ENCODE results near the gene CRYBG3.
"Not testable (repeated sequence)": the region's sequence is repeated elsewhere in the genome, so short reads cannot be mapped to it uniquely, and the experiment has no call there.

CRYBG3 gene

GRCh38 chr3:97901313-97902248 lies 79.8 kb downstream of the CRYBG3 start:
- no peak for DNase-seq

- DNase-seq: not testable (repeated sequence)
These were observed 88.0 kb downstream of the CRYBG3 start for GRCh38 chr3:97909830-97910229.

GRCh38 chr3:97910236-97910831 lies 88.5 kb downstream of the CRYBG3 start:
- DNase-seq: peak; percentile 36

- DNase-seq: peak; percentile 51
These were observed 89.1 kb downstream of the CRYBG3 start for GRCh38 chr3:97910931-97911351.

GRCh38 chr3:97911459-97911858 lies 89.6 kb downstream of the CRYBG3 start:
- no peak for DNase-seq

GRCh38 chr3:97914388-97914787 lies 92.6 kb downstream of the CRYBG3 start:
- no peak for DNase-seq

- no peak for DNase-seq
These were observed 94.8 kb downstream of the CRYBG3 start for GRCh38 chr3:97916576-97916975.

- DNase-seq: no peak
These were observed 96.2 kb downstream of the CRYBG3 start for GRCh38 chr3:97917813-97918536.

- no peak for DNase-seq
These were observed 105.9 kb downstream of the CRYBG3 start for GRCh38 chr3:97927704-97928103.

GRCh38 chr3:97928986-97929385 lies 107.2 kb downstream of the CRYBG3 start:
- DNase-seq: no peak

GRCh38 chr3:97930018-97930417 lies 108.2 kb downstream of the CRYBG3 start:
- no peak for DNase-seq

GRCh38 chr3:97931218-97931617 lies 109.4 kb downstream of the CRYBG3 start:
- no peak for DNase-seq

GRCh38 chr3:97932387-97932801 lies 110.6 kb downstream of the CRYBG3 start:
- no peak for DNase-seq

GRCh38 chr3:97934980-97935695 lies 113.3 kb downstream of the CRYBG3 start:
- no peak for DNase-seq

- no peak for DNase-seq
These were observed 114.0 kb downstream of the CRYBG3 start for GRCh38 chr3:97935842-97936241.

GRCh38 chr3:97937205-97937604 lies 115.4 kb downstream of the CRYBG3 start:
- DNase-seq: no peak

- DNase-seq: no peak
These were observed 116.6 kb downstream of the CRYBG3 start for GRCh38 chr3:97938444-97938843.

GRCh38 chr3:97939401-97939800 lies 117.6 kb downstream of the CRYBG3 start:
- no peak for DNase-seq

- DNase-seq: peak; percentile 29
These were observed 118.2 kb downstream of the CRYBG3 start for GRCh38 chr3:97940034-97940433.

GRCh38 chr3:97942801-97943546 lies 121.2 kb downstream of the CRYBG3 start:
- DNase-seq: no peak

GRCh38 chr3:97948351-97949109 lies 126.7 kb downstream of the CRYBG3 start:
- DNase-seq: no peak

Data from CD4-positive, alpha-beta T cell treated with Interleukin-4 for 4 hours (primary cell).